Amniotic epithelial cell (primary cell): ENCODE results near the gene GALNS.

Experiments
- DNase-seq: peaks from one replicate; pipeline ENCODE4 v3.0.0-alpha.2; 2010; ENCODE audit warnings: low read depth

The GALNS gene

GRCh38 chr16:88888461-88889387 lies 32.0 kb upstream of the GALNS start:
- DNase-seq = no peak

DNA sequence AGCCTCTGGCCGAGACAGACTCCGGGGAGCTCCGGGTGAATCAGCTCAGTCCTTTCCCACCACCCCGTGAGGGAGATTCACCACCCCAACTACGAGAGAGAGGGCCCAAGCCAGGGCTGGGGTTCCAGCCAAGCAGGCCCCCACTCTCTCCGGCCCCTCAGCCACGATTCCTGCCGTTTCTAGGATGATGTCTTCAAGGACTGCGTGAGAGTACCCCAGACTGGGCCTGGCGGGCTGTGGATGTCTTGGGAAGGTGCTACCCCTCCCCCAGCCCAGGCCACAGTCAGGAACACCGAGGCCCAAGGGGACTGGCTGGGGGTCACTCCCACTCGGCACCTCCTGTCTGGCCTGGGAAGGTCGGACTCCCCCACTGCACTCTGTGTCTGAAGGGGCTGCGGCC lies 31.3 kb upstream of the GALNS start:
- no peak for DNase-seq

DNA sequence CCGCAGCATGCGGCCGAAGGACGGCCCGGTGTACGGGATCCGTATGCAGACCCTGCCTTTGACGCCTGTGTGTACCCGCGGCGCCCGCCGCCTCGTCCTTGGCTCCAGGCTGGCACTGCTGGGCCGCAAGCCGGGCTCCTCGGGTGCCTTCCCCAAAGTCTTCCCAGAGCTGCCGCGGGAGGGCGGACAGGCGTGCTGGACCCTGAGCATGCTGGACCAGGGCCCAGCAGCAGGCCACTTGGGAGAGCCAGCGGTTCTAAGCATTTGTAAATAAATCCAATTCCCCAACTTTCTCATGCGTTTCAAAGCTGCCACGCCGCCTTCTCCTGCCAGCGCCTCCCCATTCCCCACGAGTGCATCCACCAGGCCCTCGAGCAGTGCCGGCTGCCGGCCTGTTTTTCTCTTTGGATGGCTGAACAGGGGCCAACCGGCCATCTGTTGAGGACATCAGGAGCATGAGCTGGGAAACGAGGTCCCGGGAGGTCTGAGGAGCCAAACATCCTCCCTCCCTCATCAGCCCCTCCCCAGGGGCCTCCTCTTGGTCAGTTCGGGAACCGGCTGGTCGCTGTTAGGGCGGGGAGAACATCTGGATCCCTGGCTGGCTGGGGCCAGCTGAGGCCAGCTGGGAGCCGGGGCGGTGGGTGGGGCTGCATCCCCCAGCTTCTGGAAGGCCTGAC lies 30.2 kb upstream of the GALNS start:
- DNase-seq = no peak

DNA sequence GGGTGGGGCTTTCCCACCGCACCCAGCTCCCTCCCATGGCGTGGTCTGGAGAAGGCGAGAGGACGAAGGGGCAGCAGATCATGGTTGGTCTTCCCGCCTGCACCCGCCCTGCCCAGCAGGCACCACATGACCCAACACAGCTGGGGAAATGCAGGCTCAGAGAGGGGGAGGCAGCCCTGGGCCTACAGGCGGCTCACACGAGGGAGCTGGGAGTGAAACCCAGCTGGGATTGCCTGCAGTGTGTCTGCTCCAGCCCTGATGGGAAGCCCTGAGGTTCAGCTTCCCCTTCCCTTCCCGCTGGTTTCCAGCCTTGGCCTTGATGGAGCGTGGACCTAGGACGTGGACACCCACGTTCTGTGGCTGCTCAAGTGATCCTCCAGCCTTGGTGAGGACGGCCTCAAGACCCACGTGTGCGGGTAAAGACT lies 29.7 kb upstream of the GALNS start:
- DNase-seq = no peak

- DNase-seq = no peak
Observed at GRCh38 chr16:88885693-88886280, 29.0 kb upstream of the GALNS start.

GRCh38 chr16:88884569-88885271 lies 28.0 kb upstream of the GALNS start:
- DNase-seq = no peak

- DNase-seq = no peak
Observed at GRCh38 chr16:88883946-88884345, 27.2 kb upstream of the GALNS start.

DNA sequence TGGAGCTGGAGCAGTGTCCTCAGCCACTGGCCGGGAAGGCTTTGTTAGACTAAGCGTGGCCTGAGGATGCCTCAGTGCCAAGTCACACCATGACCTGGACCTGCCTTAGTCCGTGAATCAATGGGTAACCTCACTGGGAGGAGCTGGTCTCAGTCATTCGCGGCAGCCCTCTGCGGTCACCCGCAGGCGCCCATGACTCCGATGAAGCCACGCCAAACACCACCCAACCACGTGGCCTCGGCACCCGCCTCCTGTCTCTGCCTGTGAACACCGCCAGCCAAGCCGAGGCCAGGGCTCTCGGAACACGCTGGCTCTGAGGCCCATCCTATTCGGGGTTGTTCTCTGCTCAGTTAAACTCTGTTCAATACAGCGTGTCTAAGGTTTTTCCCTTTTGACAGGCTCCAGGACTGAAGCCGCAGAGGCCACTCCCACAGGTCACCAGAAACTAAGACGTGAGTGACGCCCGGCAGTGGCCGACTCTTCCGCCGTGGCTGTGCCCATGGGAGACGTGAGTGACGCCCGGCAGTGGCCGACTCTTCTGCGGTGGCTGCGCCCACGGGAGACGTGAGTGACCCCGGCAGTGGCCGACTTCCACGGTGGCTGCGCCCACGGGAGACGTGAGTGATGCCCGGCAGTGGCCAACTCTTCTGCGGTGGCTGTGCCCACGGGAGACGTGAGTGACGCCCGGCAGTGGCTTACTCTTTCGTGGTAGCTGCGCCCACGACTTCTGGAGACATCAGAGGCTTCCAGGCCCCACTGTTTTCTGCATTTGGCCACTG lies 26.6 kb upstream of the GALNS start:
- no peak for DNase-seq

- DNase-seq = no peak
Observed at GRCh38 chr16:88882358-88883030, 25.7 kb upstream of the GALNS start.

GRCh38 chr16:88881675-88882357 lies 25.1 kb upstream of the GALNS start:
- DNase-seq = no peak

DNA sequence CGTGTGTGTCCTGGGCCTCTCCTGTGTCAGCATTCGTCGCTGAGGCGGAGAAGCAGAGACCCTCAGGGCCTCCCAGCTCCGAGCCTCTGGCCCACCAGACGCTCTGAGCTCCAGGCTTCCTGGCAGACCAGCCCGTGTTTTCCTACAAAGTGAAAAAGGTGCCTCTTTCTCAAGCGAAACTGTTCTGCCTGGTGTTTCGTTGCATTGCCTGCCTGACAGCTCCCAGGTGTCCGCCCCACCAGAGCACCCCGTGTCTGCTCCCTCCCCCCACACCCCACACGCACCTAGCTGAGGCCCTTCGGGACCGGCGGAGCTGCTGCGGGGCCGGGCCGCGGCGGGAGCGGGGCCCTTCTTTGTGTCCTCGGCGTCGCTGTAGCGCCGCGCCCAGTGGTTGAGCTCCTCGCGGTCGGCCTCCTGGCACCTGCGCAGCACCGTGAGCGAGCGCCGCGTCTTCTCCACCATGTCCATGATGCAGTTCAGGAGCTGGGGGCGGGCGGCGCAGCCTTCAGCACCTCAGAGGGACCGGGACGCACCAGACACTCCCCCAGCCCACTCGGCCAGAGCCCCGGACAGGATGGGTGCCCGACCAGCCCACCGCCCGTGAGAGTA lies 24.4 kb upstream of the GALNS start:
- no peak for DNase-seq

DNA sequence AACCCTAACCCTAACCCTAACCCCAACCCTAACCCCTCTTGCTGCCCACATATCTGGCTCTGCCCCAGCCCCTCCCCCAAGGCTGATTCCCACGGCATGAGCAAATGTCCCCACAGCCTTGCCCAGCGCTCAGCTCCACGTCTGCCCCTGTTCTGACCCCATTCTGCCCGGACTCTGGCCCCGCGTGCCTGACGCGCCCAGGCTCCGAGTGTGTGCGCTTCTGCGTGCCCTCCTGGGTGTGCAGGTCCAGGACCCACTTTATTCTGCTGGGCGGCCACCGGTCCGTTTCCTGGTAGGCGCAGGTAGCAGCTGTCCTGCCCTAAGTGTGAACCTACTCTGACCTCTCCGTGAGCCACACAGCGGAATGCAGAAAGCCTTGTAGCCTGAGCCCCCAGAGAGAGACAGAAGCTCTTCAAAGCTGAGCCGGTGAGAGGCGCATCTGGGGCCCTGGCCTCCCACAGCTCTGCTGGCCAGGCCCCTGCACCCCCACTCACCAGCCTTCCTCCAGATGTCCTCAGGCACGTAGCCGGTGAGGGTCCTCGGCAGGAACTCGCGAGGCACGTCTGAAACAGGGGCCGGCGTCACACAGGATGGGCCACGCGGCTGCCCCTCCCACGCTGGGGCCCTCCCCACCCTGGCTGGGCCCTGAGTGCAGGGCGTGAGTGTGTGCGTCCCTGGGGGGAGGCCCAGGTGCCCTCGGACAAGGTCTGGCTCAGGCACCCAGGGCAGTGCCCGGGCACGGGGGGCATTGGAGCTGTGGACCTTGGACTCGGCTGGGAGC lies 23.7 kb upstream of the GALNS start:
- DNase-seq = no peak

- DNase-seq = no peak
Observed at GRCh38 chr16:88879788-88880055, 23.0 kb upstream of the GALNS start.

GRCh38 chr16:88878967-88879787 lies 22.4 kb upstream of the GALNS start:
- DNase-seq = no peak

GRCh38 chr16:88878356-88878755 lies 21.6 kb upstream of the GALNS start:
- no peak for DNase-seq

- DNase-seq = no peak
Observed at GRCh38 chr16:88877564-88878289, 21.0 kb upstream of the GALNS start.

GRCh38 chr16:88876942-88877526 lies 20.3 kb upstream of the GALNS start:
- DNase-seq = no peak
